Measurements from ENCODE around the gene RALGAPB. TPM values are rescaled to one million over a fixed set of nuclear protein-coding genes. Genes with fewer than 3 reads are reported as not detected.
A peak's percentile ranks its signal among the peaks of the same experiment; 100 is the strongest.

Gene RALGAPB
- total and polyA plus RNA-seq, 2 of the 13 experiments (the other 11 are each of a cell fraction or from before 2014, with no cell fraction given), result 17.6 to 30.6 TPM

DNA sequence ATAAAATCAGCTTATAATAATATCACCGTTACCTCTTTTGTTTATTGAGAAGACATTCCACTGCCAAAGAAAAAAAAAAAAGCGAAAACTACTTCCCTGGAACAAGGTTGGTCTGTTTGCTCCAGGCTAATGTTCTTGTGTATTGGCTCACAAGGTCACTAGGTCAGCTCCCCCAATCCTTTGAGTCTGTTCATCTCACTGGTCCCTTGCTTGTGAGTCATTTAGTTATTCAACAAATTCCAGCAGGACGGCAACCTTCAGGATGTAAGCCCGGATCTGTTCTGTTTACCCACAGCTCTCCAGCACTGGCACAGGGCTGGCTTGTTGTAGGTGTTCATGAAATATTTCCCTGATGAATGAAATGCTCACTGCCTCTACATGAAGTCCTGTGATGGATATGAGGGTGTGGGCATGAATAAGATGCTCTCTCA lies 132.2 kb downstream of the RALGAPB start:
- DNase-seq (ENCODE audit: low spot score), result peak; percentile 100
- Histone ChIP-seq H3K79me2 (ENCODE audit: insufficient read depth, low read length) (no peaks in the 10 kb centered on the region), H4K20me1 (ENCODE audit: insufficient read depth, low read length) (no peaks in the 10 kb centered on the region), H3K4me3 (replicated peaks in 1 of 3; ENCODE audit: insufficient read depth in 1 of 3, low read depth in 2 of 3, low read length in 3 of 3) (no peak overlapping the region; a peak in 1 of 6 replicates), H2AFZ (ENCODE audit: low read length) (no peak overlapping the region), H3K4me2 (ENCODE audit: low read depth, low read length) (peak overlapping the region; percentile 47; the same call in 1 of the 2 replicates), H3K4me1 (ENCODE audit: insufficient read depth, low read length) (peaks cover 73% of the 10 kb centered on the region), H3K27ac (ENCODE audit: extremely low read length, insufficient read depth, low read length) (peak overlapping the region; percentile 13), H3K36me3 (replicated peaks in 1 of 2; ENCODE audit: control insufficient read depth in 1 of 2, insufficient read depth in 2 of 2, low read length in 2 of 2) (no peaks in the 10 kb centered on the region), H3K27me3 (ENCODE audit: control insufficient read depth in 1 of 2, insufficient read depth in 2 of 2, low read length in 2 of 2) (peaks cover 4 to 51% of the 10 kb centered on the region in 2 experiments; a peak in 4 of 5 replicates), H3K9me3 (ENCODE audit: low read length) (no peaks in the 10 kb centered on the region), H3K9ac (ENCODE audit: insufficient read depth, low read depth, low read length) (no peak overlapping the region)
- ChIA-PET POLR2A (interaction anchor here (0.8 to 0.9 kb wide), 4 partner anchors 10 to 170 kb away, joined by 3 to 5 read pairs (median 3); partner anchors contain the start of gene SNHG17), CTCF (ENCODE audit: low intra/inter-chr PET ratio, low total read pairs) (no interaction called here)
- 0% methylated on average over 4 of the region's 4 CpGs for WGBS (ENCODE audit: low lambda C conversion rate)
- peak; percentile 95 for ATAC-seq
- FAIRE-seq, result peak; percentile 96
- intact Hi-C loops (cut with micrococcal nuclease; ENCODE audit: unreplicated experiment), result loop anchor here (1.0 kb wide), 1 partner anchor 20 kb away; no protein-coding TSS in a partner anchor
- no TSS peak for BruUV-seq (replicated peaks)
- in situ Hi-C loops (cut with HindIII; ENCODE audit: extremely low pct_ligation_motif_present, low pct_unique_long_range_greater_than_20kb), result no loop called here
- TF ChIP-seq ZFP37 (CRISPR knock-in tag; IDR thresholded peaks at IDR 0.05; ENCODE audit: borderline replicate concordance) (0 out of 2 replicates have a peak, but pooled peaks have one; percentile 53), ZNF33B (CRISPR knock-in tag; IDR thresholded peaks at IDR 0.05) (no peak), SP4 (CRISPR knock-in tag; IDR thresholded peaks at IDR 0.05) (no peak), ZNF7 (CRISPR knock-in tag; IDR thresholded peaks at IDR 0.05) (no peak), ONECUT2 (CRISPR knock-in tag; IDR thresholded peaks at IDR 0.05) (peak; percentile 23; the same call in 1 of the 2 replicates), ZNF510 (CRISPR knock-in tag; IDR thresholded peaks at IDR 0.05; ENCODE audit: low read depth) (no peak; the same call in 1 of the 2 replicates), YEATS4 (CRISPR knock-in tag; IDR thresholded peaks at IDR 0.05; ENCODE audit: borderline replicate concordance) (peak; percentile 65; the same call in 1 of the 2 replicates), ZNF441 (CRISPR knock-in tag; IDR thresholded peaks at IDR 0.05; ENCODE audit: borderline replicate concordance) (peak; percentile 45; the same call in 1 of the 2 replicates), THAP11 (CRISPR knock-in tag; IDR thresholded peaks at IDR 0.05) (peak; percentile 70; the same call in 1 of the 2 replicates), ZNF350 (CRISPR knock-in tag; IDR thresholded peaks at IDR 0.05; ENCODE audit: borderline replicate concordance, low read depth) (peak; percentile 85), TMF1 (CRISPR knock-in tag; IDR thresholded peaks at IDR 0.05; ENCODE audit: low read depth) (no peak), RARA (CRISPR knock-in tag; IDR thresholded peaks at IDR 0.05) (peak; percentile 97), SALL2 (CRISPR knock-in tag; IDR thresholded peaks at IDR 0.05) (0 out of 2 replicates have a peak, but pooled peaks have one; percentile 64), NBN (conservative IDR thresholded peaks at IDR 0.05) (no peak), POLR2AphosphoS5 (IDR thresholded peaks at IDR 0.05; ENCODE audit: low read depth, low read length) (no peak), NFRKB (IDR thresholded peaks at IDR 0.05) (no peak), SOX6 (IDR thresholded peaks at IDR 0.05) (no peak), SOX6 (CRISPR knock-in tag; IDR thresholded peaks at IDR 0.05) (peak; percentile 95)
- TF ChIP-seq, protein P1, sequence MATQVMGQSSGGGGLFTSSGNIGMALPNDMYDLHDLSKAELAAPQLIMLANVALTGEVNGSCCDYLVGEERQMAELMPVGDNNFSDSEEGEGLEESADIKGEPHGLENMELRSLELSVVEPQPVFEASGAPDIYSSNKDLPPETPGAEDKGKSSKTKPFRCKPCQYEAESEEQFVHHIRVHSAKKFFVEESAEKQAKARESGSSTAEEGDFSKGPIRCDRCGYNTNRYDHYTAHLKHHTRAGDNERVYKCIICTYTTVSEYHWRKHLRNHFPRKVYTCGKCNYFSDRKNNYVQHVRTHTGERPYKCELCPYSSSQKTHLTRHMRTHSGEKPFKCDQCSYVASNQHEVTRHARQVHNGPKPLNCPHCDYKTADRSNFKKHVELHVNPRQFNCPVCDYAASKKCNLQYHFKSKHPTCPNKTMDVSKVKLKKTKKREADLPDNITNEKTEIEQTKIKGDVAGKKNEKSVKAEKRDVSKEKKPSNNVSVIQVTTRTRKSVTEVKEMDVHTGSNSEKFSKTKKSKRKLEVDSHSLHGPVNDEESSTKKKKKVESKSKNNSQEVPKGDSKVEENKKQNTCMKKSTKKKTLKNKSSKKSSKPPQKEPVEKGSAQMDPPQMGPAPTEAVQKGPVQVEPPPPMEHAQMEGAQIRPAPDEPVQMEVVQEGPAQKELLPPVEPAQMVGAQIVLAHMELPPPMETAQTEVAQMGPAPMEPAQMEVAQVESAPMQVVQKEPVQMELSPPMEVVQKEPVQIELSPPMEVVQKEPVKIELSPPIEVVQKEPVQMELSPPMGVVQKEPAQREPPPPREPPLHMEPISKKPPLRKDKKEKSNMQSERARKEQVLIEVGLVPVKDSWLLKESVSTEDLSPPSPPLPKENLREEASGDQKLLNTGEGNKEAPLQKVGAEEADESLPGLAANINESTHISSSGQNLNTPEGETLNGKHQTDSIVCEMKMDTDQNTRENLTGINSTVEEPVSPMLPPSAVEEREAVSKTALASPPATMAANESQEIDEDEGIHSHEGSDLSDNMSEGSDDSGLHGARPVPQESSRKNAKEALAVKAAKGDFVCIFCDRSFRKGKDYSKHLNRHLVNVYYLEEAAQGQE (IDR thresholded peaks at IDR 0.05; ENCODE audit: borderline replicate concordance in 1 of 2, low read depth in 1 of 2, low read length in 2 of 2), result peak in 1 of 2 experiments; percentile 75; a peak in 2 of 4 replicates
- TF ChIP-seq, protein P2, sequence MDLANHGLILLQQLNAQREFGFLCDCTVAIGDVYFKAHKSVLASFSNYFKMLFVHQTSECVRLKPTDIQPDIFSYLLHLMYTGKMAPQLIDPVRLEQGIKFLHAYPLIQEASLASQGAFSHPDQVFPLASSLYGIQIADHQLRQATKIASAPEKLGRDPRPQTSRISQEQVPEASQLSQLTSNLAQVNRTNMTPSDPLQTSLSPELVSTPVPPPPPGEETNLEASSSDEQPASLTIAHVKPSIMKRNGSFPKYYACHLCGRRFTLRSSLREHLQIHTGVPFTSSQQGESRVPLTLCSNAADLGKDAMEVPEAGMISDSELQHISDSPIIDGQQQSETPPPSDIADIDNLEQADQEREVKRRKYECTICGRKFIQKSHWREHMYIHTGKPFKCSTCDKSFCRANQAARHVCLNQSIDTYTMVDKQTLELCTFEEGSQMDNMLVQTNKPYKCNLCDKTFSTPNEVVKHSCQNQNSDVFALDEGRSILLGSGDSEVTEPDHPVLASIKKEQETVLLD (CRISPR knock-in tag; IDR thresholded peaks at IDR 0.05; ENCODE audit: low read depth), result no peak
- TF ChIP-seq, protein P3, sequence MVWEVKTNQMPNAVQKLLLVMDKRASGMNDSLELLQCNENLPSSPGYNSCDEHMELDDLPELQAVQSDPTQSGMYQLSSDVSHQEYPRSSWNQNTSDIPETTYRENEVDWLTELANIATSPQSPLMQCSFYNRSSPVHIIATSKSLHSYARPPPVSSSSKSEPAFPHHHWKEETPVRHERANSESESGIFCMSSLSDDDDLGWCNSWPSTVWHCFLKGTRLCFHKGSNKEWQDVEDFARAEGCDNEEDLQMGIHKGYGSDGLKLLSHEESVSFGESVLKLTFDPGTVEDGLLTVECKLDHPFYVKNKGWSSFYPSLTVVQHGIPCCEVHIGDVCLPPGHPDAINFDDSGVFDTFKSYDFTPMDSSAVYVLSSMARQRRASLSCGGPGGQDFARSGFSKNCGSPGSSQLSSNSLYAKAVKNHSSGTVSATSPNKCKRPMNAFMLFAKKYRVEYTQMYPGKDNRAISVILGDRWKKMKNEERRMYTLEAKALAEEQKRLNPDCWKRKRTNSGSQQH (CRISPR knock-in tag; IDR thresholded peaks at IDR 0.05; ENCODE audit: low read depth), result peak; percentile 83; the same call in 1 of the 2 replicates
